IPS-NIHi7 (cell line): ENCODE results near the gene ACVRL1.

Experiments used
- DNase-seq: peaks from one replicate; pipeline ENCODE4 v3.0.0; 2012; ENCODE audit warnings: mixed read lengths; ENCODE audit errors: extremely low spot score

ACVRL1 gene

DNA sequence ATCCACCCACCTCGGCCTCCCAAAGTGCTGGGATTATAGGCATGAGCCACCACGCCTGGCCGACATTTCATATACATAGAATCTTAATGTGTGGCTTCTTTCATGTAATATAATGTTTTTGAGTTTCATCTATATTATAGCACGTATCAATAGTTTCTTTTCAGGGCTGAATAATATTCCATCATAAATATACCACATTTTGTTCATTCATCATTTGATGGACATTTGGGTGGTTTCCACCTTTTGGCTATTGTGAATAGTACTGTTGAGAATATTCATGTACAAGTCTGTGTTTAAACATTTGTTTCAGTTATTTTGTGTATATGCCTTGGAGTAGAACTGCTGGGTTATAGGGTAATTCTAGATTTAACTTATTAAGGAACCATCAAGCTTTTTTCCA lies 56.2 kb downstream of the ACVRL1 start:
- DNase-seq: no peak

DNA sequence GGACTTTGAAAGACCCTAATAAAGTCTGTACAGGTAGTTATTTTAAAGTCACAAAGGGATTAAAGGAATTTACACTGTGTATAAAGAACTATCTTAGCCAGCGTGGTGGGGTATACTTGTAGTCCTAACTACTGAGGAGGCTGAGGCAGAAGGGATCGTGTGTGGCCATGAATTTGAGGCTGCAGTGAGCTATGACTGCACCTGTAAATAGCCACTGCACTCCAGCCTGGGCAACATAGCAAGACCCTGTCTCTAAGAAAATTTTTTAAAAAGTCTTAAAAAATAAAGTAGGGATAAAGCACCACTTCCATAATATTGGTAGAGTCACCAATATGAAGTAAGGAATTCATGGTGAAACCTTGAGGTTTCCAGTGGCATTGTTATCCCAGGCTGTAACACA lies 62.3 kb downstream of the ACVRL1 start:
- DNase-seq: no peak

DNA sequence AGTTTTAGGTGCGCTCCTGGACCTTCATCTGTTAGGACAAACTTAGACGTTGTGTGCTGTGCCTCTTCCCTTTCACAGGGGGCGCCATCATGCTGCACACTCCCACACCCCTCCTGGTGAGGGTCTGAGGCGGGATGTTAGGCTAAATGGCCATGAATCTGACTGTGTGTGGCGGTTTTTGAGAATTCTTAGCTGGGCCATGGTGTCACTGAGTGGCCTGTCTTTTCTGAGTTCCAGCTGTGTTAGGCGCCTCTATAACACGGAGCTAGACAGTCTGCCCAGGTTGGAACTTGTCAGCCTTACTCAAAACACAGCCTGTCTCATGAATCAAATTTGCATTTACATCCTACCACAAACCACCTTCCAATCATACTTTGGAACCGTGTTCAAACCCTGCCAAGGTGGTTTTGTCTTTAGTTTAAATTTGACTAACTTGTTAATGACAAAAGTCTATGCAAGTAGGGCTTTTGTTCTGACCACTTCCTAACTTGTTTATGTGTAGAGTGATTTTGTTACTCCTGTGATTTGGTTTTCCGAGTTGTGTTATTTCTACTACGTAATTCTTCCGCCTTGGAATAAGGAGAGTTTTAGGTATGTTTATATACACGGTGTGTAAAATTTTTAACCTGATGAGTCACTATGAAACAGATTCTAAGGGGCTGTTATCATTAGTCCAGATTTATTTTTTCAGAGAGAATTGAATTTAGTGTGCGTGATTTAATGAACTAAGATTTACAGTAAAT lies 63.8 kb downstream of the ACVRL1 start:
- peak; percentile 79 for DNase-seq

DNA sequence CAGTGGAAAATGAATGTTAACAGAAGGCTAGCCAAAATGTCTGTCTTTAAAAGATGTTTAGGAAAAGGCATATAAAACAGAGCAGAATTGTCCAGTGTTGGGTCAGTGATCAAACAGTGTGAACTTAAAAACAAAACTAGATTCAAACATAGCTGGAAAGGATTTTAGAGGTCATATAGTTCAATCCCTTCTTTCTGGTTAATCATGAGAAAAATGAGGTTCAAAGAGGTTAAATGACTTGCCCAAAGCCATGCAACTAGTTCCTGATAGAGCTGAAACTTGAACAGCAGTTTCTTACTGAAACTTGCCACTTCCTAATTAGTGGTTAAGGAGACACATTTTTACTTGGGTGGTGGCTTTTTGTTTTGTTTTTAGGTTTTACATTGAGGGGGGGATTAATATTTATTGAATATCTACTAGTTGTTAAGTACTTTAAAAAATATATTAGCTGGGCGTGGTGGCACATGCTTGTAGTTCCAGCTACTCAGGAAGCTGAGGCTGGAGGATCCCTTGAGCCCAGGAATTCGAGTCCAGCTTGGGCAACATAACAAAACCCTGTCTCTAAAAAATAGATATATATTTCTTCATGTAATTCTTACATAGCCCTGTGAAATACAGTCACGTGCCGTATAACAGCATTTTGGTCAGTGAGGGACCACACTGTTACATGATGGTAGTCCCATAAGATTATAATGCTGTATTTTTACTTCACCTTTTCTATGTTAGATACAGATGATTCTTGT lies 64.5 kb downstream of the ACVRL1 start:
- no peak for DNase-seq

DNA sequence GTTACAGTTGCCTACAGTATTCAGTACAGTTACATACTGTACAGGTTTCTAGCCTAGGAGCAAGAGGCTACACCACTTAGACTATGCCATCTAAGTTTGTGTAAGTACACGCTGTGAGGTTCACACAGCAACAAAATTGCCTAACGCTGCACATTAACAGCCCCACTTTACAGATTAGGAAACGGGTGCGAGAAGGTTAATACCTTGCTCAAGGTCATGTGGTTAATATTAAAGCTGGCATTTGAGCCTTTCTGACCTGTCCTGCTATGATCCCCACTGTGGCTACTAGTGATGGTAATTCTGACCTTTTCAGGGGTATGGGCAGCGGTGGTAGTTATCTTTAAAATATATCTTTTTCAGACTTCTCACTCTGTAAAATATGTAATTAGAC lies 65.1 kb downstream of the ACVRL1 start:
- DNase-seq: no peak

DNA sequence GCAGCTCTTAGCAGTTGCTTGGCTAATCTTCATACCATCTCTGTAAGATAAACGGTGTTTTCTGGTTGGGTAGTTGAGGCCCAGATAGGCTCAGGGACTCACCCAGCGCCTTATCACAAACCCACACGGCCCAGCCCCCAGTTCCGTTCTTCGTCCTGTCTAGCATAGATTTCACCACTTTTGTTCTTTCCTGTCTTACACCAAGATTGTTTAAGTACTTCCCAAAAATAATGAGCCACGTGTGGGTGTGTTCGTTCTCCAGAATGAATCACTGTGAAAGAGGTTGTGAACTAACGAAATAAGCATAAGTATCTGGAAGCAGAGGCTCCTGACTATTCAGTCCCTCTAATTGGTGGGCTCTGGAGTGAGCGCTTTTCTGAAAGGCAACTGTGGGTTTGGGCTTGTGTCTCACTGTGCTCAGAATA lies 65.6 kb downstream of the ACVRL1 start:
- DNase-seq: no peak
